Kidney (tissue), 14 donors: ENCODE measurements around the gene MYO5B. TPM values are rescaled to one million over a fixed set of nuclear protein-coding genes. Genes with fewer than 3 reads are reported as not detected.

Experiments
- DNase-seq, 5 donors: peaks; one replicate each; pipeline ENCODE4 v3.0.0-alpha.2; 2013 to 2020
- FAIRE-seq: peaks from 2 replicates; lab custom pipeline; 2012; peaks lifted over from hg19 to GRCh38; lab: Jason Lieb, UNC
- H3K27ac ChIP-seq, 2 donors: one replicate each; pipeline ENCODE4 v1.7.0; 2013; ENCODE audit warnings: low read depth in 2 of 2, low read length in 2 of 2, inconsistent platforms in 1 of 2
- H3K27me3 ChIP-seq: one replicate; pipeline ENCODE4 v1.7.1; 2013; ENCODE audit warnings: low read length, inconsistent platforms; ENCODE audit not compliant: control insufficient read depth, insufficient read depth
- H3K36me3 ChIP-seq, 3 donors: one replicate each; pipeline versions ENCODE4 v1.7.0 to v1.7.1; 2013; ENCODE audit warnings: low read length in 3 of 3, control low read depth in 1 of 3, inconsistent platforms in 1 of 3; ENCODE audit not compliant: insufficient read depth in 3 of 3, control insufficient read depth in 2 of 3
- H3K4me1 ChIP-seq, 3 donors: one replicate each; pipeline versions ENCODE4 v1.7.0 to v1.7.1; 2013; ENCODE audit warnings: low read length in 3 of 3, inconsistent platforms in 1 of 3, low read depth in 1 of 3; ENCODE audit not compliant: control insufficient read depth in 2 of 3, insufficient read depth in 2 of 3
- H3K4me3 ChIP-seq, 3 donors: one replicate each; pipeline versions ENCODE4 v1.7.0 to v1.8.1; 2013; ENCODE audit warnings: low read length in 3 of 3, control low read depth in 1 of 3, inconsistent platforms in 1 of 3
- H3K9ac ChIP-seq, 3 donors: one replicate each; pipeline versions ENCODE4 v1.7.0 to v1.7.1; 2013; ENCODE audit warnings: low read length in 3 of 3, control low read depth in 1 of 3, inconsistent platforms in 1 of 3
- H3K9me3 ChIP-seq, 3 donors: one replicate each; pipeline versions ENCODE4 v1.7.0 to v1.7.1; 2013; ENCODE audit warnings: low read length in 3 of 3, control low read depth in 1 of 3, inconsistent platforms in 1 of 3; ENCODE audit not compliant: control insufficient read depth in 2 of 3, insufficient read depth in 1 of 3
- intact Hi-C: fragments of 100-400 bp; cut with DNase I; formaldehyde crosslinking; loops from one replicate; pipeline ENCODE4 v1.11.1; 2022
- polyA plus RNA-seq: library from polyadenylated mRNA; stranded (reverse); fragments of 350-450 nt; fragmentation: Illumina TruSeq; extraction: RNeasy Lipid Tissue Mini Kit (QIAGEN cat#74804); gene quantifications from one replicate; pipeline ENCODE4 v1.2.3, GENCODE V29; 2014; ENCODE audit warnings: low read depth, low replicate concordance; ENCODE audit not compliant: insufficient read depth
- total RNA-seq: library from RNA; stranded (reverse); fragmentation: NEBNext Ultra II Directional; extraction: Animal tissue kit (Norgen Biotek cat#: 25700); gene quantifications from one replicate; pipeline ENCODE4 v1.2.1, GENCODE V29; 2021
- TF ChIP-seq, protein P1 (sequence below): IDR thresholded peaks from 3 replicates; pipeline ENCODE4 v1.5.1; 2012; ENCODE audit warnings: mild to moderate bottlenecking, moderate library complexity, borderline replicate concordance; ENCODE audit not compliant: insufficient read depth; ENCODE audit errors: extremely low read depth
- donor health status: control.
- donor health status: control.
- donor health status: control.
- donor health status: control.
- donor health status: control.
- donor health status: DM: yes; HTN: yes; CAD: no.
- donor health status: Normal renal cell carcinoma (clear cell type).

Gene MYO5B
- total and polyA plus RNA-seq, 2 donors from 2014 or later: 17.8 to 43.8 TPM

DNA sequence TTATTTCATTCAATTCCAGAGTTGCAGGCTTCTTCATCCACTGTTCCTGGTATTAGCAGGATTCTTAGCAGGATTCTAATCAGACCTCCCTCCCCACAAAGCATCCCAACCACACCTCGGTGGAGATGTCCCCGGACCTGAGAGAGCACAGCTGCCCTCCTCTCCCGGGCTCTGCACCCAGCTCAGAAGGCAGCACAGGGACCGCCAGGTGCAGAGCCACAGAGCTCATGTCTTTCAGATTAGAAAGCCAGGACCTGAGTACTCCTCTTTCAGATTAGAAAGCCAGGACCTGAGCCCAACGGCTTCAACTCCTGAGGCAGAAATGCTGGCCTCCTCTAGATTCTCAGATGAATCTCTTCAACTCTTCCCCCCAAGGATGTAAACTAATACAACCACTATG, 152.3 kb downstream of the MYO5B start:
- no peaks in the 10 kb centered on the region for H3K4me1 ChIP-seq
- FAIRE-seq: no peak
- intact Hi-C loops: no loop called here
- H3K27ac ChIP-seq: no peak overlapping the region
- no peaks in the 10 kb centered on the region for H3K9me3 ChIP-seq
- no peak overlapping the region for H3K4me3 ChIP-seq
- no peaks in the 10 kb centered on the region for H3K27me3 ChIP-seq
- TF ChIP-seq, protein P1, sequence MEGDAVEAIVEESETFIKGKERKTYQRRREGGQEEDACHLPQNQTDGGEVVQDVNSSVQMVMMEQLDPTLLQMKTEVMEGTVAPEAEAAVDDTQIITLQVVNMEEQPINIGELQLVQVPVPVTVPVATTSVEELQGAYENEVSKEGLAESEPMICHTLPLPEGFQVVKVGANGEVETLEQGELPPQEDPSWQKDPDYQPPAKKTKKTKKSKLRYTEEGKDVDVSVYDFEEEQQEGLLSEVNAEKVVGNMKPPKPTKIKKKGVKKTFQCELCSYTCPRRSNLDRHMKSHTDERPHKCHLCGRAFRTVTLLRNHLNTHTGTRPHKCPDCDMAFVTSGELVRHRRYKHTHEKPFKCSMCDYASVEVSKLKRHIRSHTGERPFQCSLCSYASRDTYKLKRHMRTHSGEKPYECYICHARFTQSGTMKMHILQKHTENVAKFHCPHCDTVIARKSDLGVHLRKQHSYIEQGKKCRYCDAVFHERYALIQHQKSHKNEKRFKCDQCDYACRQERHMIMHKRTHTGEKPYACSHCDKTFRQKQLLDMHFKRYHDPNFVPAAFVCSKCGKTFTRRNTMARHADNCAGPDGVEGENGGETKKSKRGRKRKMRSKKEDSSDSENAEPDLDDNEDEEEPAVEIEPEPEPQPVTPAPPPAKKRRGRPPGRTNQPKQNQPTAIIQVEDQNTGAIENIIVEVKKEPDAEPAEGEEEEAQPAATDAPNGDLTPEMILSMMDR: no peak
- H3K36me3 ChIP-seq: no peaks in the 10 kb centered on the region
- no peak overlapping the region for H3K9ac ChIP-seq
- DNase-seq: no peak

DNA sequence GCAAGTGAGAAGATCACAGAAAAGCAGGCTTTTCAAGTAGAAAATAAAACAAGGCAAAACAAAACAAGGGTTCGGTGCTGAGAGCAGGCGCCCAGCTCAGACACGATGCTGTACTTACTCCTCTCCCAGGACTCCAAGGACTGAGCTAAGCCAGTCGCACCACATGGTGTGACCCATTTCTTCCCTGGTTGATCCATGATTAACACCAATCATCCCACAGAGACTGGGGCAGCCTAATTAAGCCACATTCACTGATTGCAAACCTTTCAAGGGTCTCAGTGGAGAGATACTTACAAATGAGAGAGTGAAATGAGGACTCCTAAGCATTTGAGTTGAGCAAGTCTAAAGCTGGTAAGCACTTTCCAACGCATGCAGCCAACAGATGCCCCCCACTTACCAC, 155.2 kb downstream of the MYO5B start:
- no peak for FAIRE-seq
- no peaks in the 10 kb centered on the region for H3K27me3 ChIP-seq
- no peak overlapping the region for H3K4me3 ChIP-seq
- no peak for DNase-seq
- intact Hi-C loops: no loop called here
- peaks cover 0 to 4% (median 0%) of the 10 kb centered on the region in 3 donors for H3K36me3 ChIP-seq
- no peaks in the 10 kb centered on the region for H3K4me1 ChIP-seq
- H3K27ac ChIP-seq: no peak overlapping the region
- H3K9me3 ChIP-seq: no peaks in the 10 kb centered on the region
- no peak overlapping the region for H3K9ac ChIP-seq
- TF ChIP-seq, protein P1: no peak

DNA sequence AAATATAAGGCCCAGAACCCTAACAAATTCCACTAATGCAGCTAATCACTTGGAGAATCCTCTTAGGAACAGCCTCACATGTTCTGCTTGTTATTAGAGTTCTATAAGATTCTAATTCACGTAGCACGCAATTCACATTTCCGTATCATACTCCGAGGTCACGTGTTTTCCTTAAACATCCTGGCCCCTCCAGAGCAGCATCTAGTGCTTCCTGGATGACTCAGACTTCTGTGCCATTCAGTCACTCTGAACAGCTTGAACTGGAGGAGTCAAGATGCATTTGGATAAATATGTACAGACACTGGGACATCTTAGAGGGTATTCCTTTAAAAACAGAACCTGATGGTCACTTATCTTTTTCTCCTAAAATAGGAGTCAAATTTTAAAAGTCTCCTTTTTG, 156.5 kb downstream of the MYO5B start:
- TF ChIP-seq, protein P1: no peak
- no peak for DNase-seq
- intact Hi-C loops: no loop called here
- no peak overlapping the region for H3K9ac ChIP-seq
- no peaks in the 10 kb centered on the region for H3K9me3 ChIP-seq
- peaks cover 0 to 4% (median 0%) of the 10 kb centered on the region in 3 donors for H3K36me3 ChIP-seq
- no peaks in the 10 kb centered on the region for H3K27me3 ChIP-seq
- FAIRE-seq: no peak
- no peak overlapping the region for H3K27ac ChIP-seq
- H3K4me3 ChIP-seq: no peak overlapping the region
- H3K4me1 ChIP-seq: no peaks in the 10 kb centered on the region

DNA sequence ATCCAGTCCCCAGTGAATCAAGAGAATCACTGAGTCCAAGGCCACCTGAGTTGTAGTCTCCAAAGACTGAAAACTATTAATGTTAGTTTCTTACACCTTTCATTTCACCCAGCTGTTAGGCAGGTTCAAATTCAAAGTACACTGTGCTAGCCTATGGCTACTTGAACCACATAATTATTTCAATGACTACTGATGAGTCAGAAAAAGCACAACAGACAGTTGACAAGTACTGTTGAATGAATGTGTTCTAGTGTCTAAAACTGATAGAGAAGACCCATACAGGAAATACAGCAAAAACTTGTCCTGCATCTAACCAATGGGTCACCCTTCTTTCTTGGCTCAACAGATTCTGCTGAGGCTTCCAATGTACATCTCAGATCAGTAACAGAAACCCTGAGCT, 160.9 kb downstream of the MYO5B start:
- H3K9ac ChIP-seq: no peak overlapping the region
- peaks cover 0 to 4% (median 0%) of the 10 kb centered on the region in 3 donors for H3K36me3 ChIP-seq
- H3K27ac ChIP-seq: no peak overlapping the region
- intact Hi-C loops: no loop called here
- no peaks in the 10 kb centered on the region for H3K4me1 ChIP-seq
- H3K9me3 ChIP-seq: no peaks in the 10 kb centered on the region
- DNase-seq (no peak), FAIRE-seq (no peak)
- no peaks in the 10 kb centered on the region for H3K27me3 ChIP-seq
- TF ChIP-seq, protein P1: no peak
- no peak overlapping the region for H3K4me3 ChIP-seq
